GM12878 (cell line): Measurements from ENCODE around the gene FN3K. TPM values are rescaled to one million over a fixed set of nuclear protein-coding genes. Genes with fewer than 3 reads are reported as not detected.

Experiments used
- ATAC-seq: fragments of 200-7000 bp; cut with Tn5 transposase; 3 replicates; pipeline ENCODE4 v1.9.1; 2020; ENCODE audit warnings: mild to moderate bottlenecking, moderate library complexity
- BruUV-seq: library from RNA; stranded (reverse); fragments of 400-500 nt; replicated peaks from 2 replicates; lab custom pipeline; 2021; lab: Mats Ljungman, UMichigan
- CTCF ChIA-PET: fragments of 300-600 bp; sonication (Branson Sonifier 250); formaldehyde crosslinking; extraction: SDS; loops from one replicate; lab custom pipeline; 2021; ENCODE audit warnings: inconsistent platforms; lab: Yijun Ruan, JAX
- POLR2A ChIA-PET: fragments of 350-600 bp; formaldehyde crosslinking; extraction: SDS; loops from one replicate; lab custom pipeline; 2021; ENCODE audit warnings: inconsistent platforms; lab: Charles Lee
- RAD21 ChIA-PET: fragments of 300-600 bp; sonication (Branson Sonifier 250); formaldehyde crosslinking; loops from one replicate; lab custom pipeline; 2023; ENCODE audit warnings: antibody characterized with exemption; ENCODE audit not compliant: unreplicated experiment; lab: Charles Lee
- SMC1A ChIA-PET: fragments of 300-600 bp; sonication (Branson Sonifier 250); formaldehyde crosslinking; loops from one replicate; lab custom pipeline; 2023; ENCODE audit not compliant: unreplicated experiment, uncharacterized antibody; lab: Charles Lee
- DNase-seq: peaks from one replicate; pipeline ENCODE4 v3.0.0-alpha.2; 2011; ENCODE audit warnings: low read depth, low spot score
- FAIRE-seq: peaks from 3 replicates; lab custom pipeline; 2011; peaks lifted over from hg19 to GRCh38; lab: Jason Lieb, UNC
- H2AFZ ChIP-seq: 2 replicates; pipeline ENCODE4 v1.6.0; 2011; ENCODE audit warnings: low read depth, low read length, control low read depth; ENCODE audit not compliant: control insufficient read depth
- H3K27ac ChIP-seq: 2 replicates; pipeline ENCODE4 v1.5.1; 2011; ENCODE audit warnings: control low read depth; ENCODE audit not compliant: control insufficient read depth, insufficient read depth
- H3K27me3 ChIP-seq, 2 experiments: replicated peaks in 1 of 2; 2 replicates each; pipeline versions ENCODE4 v1.6.0 to v1.6.1; 2011; ENCODE audit warnings: low read length in 1 of 2; ENCODE audit not compliant: control insufficient read depth in 2 of 2, insufficient read depth in 2 of 2
- H3K36me3 ChIP-seq, 2 experiments: 2 replicates each; pipeline ENCODE4 v1.5.1; 2011; ENCODE audit warnings: low read length in 1 of 2; ENCODE audit not compliant: control insufficient read depth in 2 of 2, insufficient read depth in 2 of 2
- H3K4me1 ChIP-seq: 2 replicates; pipeline ENCODE4 v1.6.1; 2011; ENCODE audit warnings: mild to moderate bottlenecking, low read length, moderate library complexity, mixed read lengths; ENCODE audit not compliant: control insufficient read depth, insufficient read depth
- H3K4me2 ChIP-seq: 2 replicates; pipeline ENCODE4 v1.6.0; 2011; ENCODE audit warnings: control low read depth; ENCODE audit not compliant: control insufficient read depth, insufficient read depth
- H3K4me3 ChIP-seq: fragments of 200-600 bp; sonication (generic); 2 replicates; pipeline ENCODE4 v1.5.1; 2016
- H3K79me2 ChIP-seq: 2 replicates; pipeline ENCODE4 v1.6.0; 2011; ENCODE audit warnings: low read length; ENCODE audit not compliant: control insufficient read depth, insufficient read depth
- H3K9ac ChIP-seq: 2 replicates; pipeline ENCODE4 v1.8.0; 2011; ENCODE audit warnings: low read length, control low read depth, mixed read lengths; ENCODE audit not compliant: control insufficient read depth, insufficient read depth
- H3K9me3 ChIP-seq: replicated peaks from 3 replicates; pipeline ENCODE4 v1.5.1; 2011; ENCODE audit warnings: mild to moderate bottlenecking, low read length; ENCODE audit not compliant: control insufficient read depth, insufficient read depth
- H4K20me1 ChIP-seq: 2 replicates; pipeline ENCODE4 v1.6.0; 2011; ENCODE audit not compliant: control insufficient read depth, insufficient read depth
- ELK1 ChIP-seq: IDR thresholded peaks from 2 replicates; pipeline ENCODE4 v1.6.1; 2012; ENCODE audit warnings: low read depth, low read length, improper control_type of control experiment
- JUNB ChIP-seq: IDR thresholded peaks from 2 replicates; pipeline ENCODE4 v1.6.1; 2016; ENCODE audit warnings: antibody characterized with exemption, mild to moderate bottlenecking
- KAT2A ChIP-seq: conservative IDR thresholded peaks from 2 replicates; pipeline ENCODE4 v1.6.1; 2011; ENCODE audit warnings: low read depth, low read length; ENCODE audit not compliant: control insufficient read depth
- LARP7 ChIP-seq: fragments of 450-650 bp; IDR thresholded peaks from 2 replicates; pipeline ENCODE4 v1.6.1; 2017; ENCODE audit warnings: mild to moderate bottlenecking
- SKIL ChIP-seq: fragments of 450-650 bp; IDR thresholded peaks from 2 replicates; pipeline ENCODE4 v1.6.1; 2017; ENCODE audit warnings: mild to moderate bottlenecking, low read depth, inconsistent platforms; ENCODE audit not compliant: poor library complexity, severe bottlenecking
- ZNF592 ChIP-seq: fragments of 450-650 bp; IDR thresholded peaks from 2 replicates; pipeline ENCODE4 v1.6.1; 2017; ENCODE audit warnings: mild to moderate bottlenecking, moderate library complexity
- WGBS: methylation state at CpG from one replicate; pipeline ENCODE4 v1.1.6; 2016; ENCODE audit warnings: low lambda C conversion rate; ENCODE audit not compliant: insufficient replicate concordance, insufficient coverage; ENCODE audit errors: missing lambda C conversion rate; 5-methylcytosine and 5-hydroxymethylcytosine counted together
- in situ Hi-C: fragments of 300-500 bp; cut with MboI; formaldehyde crosslinking; loops from 9 replicates; pipeline ENCODE4 v1.14.3; 2018; ENCODE audit warnings: mixed read lengths
- intact Hi-C: fragments of 100-400 bp; cut with micrococcal nuclease; formaldehyde crosslinking; loops from one replicate; pipeline ENCODE4 v1.14.2; 2022; ENCODE audit not compliant: unreplicated experiment
- polyA plus RNA-seq, 11 experiments: library from polyadenylated mRNA; depleted of rRNA in 4 of 11; unstranded in 6 of 11; stranded (reverse) in 5 of 11; fragments of >200 nt; fragmentation: Nextera tagmentation in 4 of 11; fragmentation: Illumina TruSeq in 1 of 11; extraction: Ambion mirVana in 4 of 11; extraction: Trizol in 1 of 11; gene quantifications; 1 replicate in 1 of 11; 2 replicates in 10 of 11; pipeline versions ENCODE4 v1.2.1 to v1.2.3, GENCODE V29; 2011 to 2016; ENCODE audit warnings: inconsistent platforms in 2 of 11, missing spikeins in 2 of 11, low read depth in 1 of 11
- total RNA-seq, 4 experiments: library from RNA; depleted of rRNA in 3 of 4; stranded (reverse); fragments of >200 nt in 3 of 4; fragmentation: Illumina TruSeq in 1 of 4; extraction: Trizol in 1 of 4; gene quantifications; 2 replicates each; pipeline versions ENCODE4 v1.2.1 to v1.2.3, GENCODE V29; 2013 to 2021

FN3K gene
- total and polyA plus RNA-seq, 10 of the 15 experiments (the other 5 are each of a cell fraction or from before 2014, with no cell fraction given), result 0.08 to 0.51 (median 0.17) TPM; not detected in 7

- TF ChIP-seq SKIL, result no peak
- TF ChIP-seq LARP7, result no peak
- no peak for TF ChIP-seq JUNB
Measured at GRCh38 chr17:82694647-82695046, 40.8 kb upstream of the FN3K start (continued).

GRCh38 chr17:82696259-82696658, 39.2 kb upstream of the FN3K start:
- no peak for ATAC-seq
- ChIA-PET RAD21 (no interaction called here), POLR2A (no interaction called here), CTCF (interaction anchor here (0.6 kb wide), 1 partner anchor 63 kb away, joined by 4 read pairs; no protein-coding TSS in a partner anchor), SMC1A (no interaction called here)
- H2AFZ ChIP-seq, result no peak overlapping the region
- peaks cover 11% of the 10 kb centered on the region; the same call in 2 of the 3 replicates for H3K9me3 ChIP-seq
- no peak overlapping the region for H3K4me3 ChIP-seq
- H3K27me3 ChIP-seq, result no peaks in the 10 kb centered on the region; a peak in 1 of 4 replicates
- no peak overlapping the region for H3K4me2 ChIP-seq
- no TSS peak for BruUV-seq
- no peaks in the 10 kb centered on the region for H3K79me2 ChIP-seq
- H4K20me1 ChIP-seq, result no peaks in the 10 kb centered on the region
- DNase-seq, result no peak
- H3K4me1 ChIP-seq, result peaks cover 4% of the 10 kb centered on the region
- in situ Hi-C loops (no loop called here), intact Hi-C loops (no loop called here)
- no peak for TF ChIP-seq ELK1
- TF ChIP-seq ZNF592, result no peak
- no peak for TF ChIP-seq KAT2A
- no peak overlapping the region for H3K27ac ChIP-seq
- FAIRE-seq, result no peak
- WGBS, result 82% methylated on average over 14 of the region's 17 CpGs
- no peaks in the 10 kb centered on the region for H3K36me3 ChIP-seq
- H3K9ac ChIP-seq, result no peak overlapping the region
